SU-DHL-6 (cell line): ENCODE measurements around the gene DOCK3.
"Not testable (repeated sequence)": the region's sequence is repeated elsewhere in the genome, so short reads cannot be mapped to it uniquely, and the experiment has no call there.

Experiments
- CTCF ChIP-seq: fragments of 200-600 bp; sonication (generic); IDR thresholded peaks from one replicate; pipeline ENCODE4 v1.5.1; 2017; ENCODE audit warnings: antibody characterized with exemption, mild to moderate bottlenecking, low read length, moderate library complexity; ENCODE audit not compliant: insufficient read depth, poor library complexity, severe bottlenecking
- EZH2phosphoT487 ChIP-seq: fragments of 200-600 bp; sonication (generic), shearing (Covaris generic); conservative IDR thresholded peaks from 2 replicates; pipeline ENCODE4 v1.6.1; 2018; ENCODE audit warnings: mild to moderate bottlenecking, antibody characterized with exemption, low read length, moderate library complexity, mixed read lengths

- TF ChIP-seq CTCF, EZH2phosphoT487: not testable (repeated sequence)
Measured at GRCh38 chr3:50803805-50804204, 129.1 kb downstream of the DOCK3 start.
